Stimulated activated CD4-positive, alpha-beta T cell treated with anti-CD3 and anti-CD28 coated beads, Interleukin-12 subunit alpha, Interleukin-12 subunit beta, amount 100 ng/mL, for 4 hours (primary cell): ENCODE results near the gene TMEM45A.
"Not testable (repeated sequence)": the region's sequence is repeated elsewhere in the genome, so short reads cannot be mapped to it uniquely, and the experiment has no call there.

Source experiments
- DNase-seq: peaks from one replicate; pipeline ENCODE4 v3.0.0-alpha.2; 2020

Gene TMEM45A

GRCh38 chr3:100486808-100487207 is 5.6 kb upstream of the TMEM45A start:
- DNase-seq: no peak

GRCh38 chr3:100489118-100489517 is 3.3 kb upstream of the TMEM45A start:
- DNase-seq: no peak

DNA sequence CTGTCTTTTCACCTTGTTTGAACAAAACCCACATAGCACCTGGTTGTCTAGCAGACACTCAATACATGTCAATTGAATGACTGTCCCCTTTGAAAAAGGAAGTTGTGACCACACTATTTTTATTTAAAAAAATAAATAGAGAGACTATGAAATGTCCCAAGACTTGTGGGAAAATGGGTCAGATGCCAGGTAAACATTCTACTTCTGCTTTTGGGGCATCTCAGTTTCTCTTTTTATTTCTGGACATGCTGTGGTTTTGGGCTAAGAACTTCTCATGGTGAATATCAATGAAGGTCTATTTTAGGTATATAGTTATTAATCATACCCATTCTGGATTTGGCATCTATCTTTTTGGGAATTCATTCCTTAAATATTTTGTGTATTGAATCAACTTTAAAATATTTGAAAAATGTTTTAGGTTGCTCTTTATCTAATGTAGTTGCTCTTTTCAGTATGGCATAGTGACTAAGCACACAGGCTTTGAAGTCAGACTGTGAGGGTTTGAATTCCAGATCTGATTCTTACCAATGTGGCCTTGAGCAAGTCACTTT is 4.4 kb downstream of the TMEM45A start:
- no peak for DNase-seq

- DNase-seq: no peak
Measured at GRCh38 chr3:100499651-100500050, 7.2 kb downstream of the TMEM45A start.

GRCh38 chr3:100500320-100500880 is 8.0 kb downstream of the TMEM45A start:
- no peak for DNase-seq

DNA sequence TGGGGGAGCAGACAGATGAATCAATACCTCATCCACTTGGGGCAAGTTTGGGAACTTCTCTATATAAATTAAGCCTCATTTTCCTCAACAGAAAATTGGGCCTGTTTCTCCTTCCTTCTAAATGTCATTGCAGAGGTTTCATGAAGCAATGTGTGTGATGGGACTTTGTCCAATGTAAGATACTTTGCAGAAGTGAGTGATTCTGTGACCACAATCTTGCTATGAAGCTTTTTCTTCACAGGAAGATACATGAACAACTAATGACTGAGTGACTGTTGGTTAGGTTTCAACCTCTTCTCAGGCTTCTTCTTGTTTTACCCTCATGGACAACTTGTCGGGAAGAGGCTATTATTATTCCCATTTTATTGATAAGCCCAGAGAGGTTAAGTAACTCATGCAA is 11.0 kb downstream of the TMEM45A start:
- DNase-seq: no peak

- DNase-seq: no peak
Measured at GRCh38 chr3:100506355-100506754, 13.9 kb downstream of the TMEM45A start.

GRCh38 chr3:100509818-100510217 is 17.4 kb downstream of the TMEM45A start:
- DNase-seq: not testable (repeated sequence)

GRCh38 chr3:100516232-100516631 is 23.8 kb downstream of the TMEM45A start:
- DNase-seq: no peak

DNA sequence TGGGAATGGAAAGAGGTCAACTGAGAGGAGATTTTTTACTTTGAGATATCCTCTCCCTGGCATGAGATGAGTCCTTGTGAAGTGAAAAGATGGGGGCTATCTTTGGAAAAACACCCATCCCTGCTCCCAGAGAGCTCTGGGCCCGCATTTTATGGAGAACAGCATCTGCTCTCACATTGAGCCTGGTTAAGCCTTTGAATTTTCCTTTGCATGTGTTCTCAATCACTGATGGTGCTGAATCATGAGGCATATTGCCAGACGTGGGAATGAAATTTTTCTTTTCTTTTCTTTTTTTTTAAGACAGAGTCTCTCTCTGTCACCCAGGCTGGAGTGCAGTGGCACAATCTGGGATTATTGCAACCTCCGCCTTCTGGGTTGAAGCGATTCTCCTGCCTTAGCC is 24.4 kb downstream of the TMEM45A start:
- no peak for DNase-seq

DNA sequence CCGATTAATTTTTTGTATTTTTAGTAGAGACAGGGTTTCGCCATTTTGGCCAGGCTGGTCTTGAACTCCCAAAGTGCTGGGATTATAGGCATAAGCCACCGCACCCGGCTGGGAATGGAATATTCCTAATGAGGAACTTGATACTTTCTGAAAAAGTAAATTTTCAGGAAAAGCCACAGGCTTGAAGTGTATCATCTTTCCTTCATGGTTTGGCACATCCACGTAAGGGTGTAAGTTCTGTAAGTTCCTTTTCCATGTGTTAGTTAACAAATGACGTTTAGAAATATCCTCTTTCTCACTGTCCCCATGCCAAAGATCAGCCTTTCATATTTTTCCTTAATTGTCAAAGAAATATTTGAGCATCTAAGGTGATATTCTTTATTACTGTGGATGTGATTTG is 24.9 kb downstream of the TMEM45A start:
- DNase-seq: no peak

- no peak for DNase-seq
Measured at GRCh38 chr3:100518244-100518643, 25.8 kb downstream of the TMEM45A start.

DNA sequence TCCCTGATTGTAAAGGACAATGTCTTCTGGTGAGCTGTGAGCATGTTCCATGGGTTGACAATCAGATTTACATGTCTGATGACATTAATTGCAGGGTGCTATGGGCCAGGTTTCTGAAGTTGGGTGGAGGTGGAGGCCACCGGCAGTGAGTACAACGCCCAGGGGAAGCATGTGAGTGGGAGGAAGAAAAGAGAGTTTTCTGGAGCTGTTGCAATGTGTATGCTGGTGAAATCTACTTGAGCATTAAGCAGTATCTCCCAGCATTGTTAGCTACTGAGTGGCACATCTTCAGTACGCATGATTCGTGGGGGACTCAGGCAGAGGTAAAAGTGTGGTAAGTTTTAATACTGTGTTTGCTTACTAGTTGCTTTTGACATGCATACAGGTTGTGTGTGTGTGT is 26.6 kb downstream of the TMEM45A start:
- no peak for DNase-seq

GRCh38 chr3:100521439-100521845 is 29.0 kb downstream of the TMEM45A start:
- no peak for DNase-seq

- DNase-seq: no peak
Measured at GRCh38 chr3:100522125-100522524, 29.7 kb downstream of the TMEM45A start.

GRCh38 chr3:100523050-100523760 is 30.8 kb downstream of the TMEM45A start:
- DNase-seq: no peak

DNA sequence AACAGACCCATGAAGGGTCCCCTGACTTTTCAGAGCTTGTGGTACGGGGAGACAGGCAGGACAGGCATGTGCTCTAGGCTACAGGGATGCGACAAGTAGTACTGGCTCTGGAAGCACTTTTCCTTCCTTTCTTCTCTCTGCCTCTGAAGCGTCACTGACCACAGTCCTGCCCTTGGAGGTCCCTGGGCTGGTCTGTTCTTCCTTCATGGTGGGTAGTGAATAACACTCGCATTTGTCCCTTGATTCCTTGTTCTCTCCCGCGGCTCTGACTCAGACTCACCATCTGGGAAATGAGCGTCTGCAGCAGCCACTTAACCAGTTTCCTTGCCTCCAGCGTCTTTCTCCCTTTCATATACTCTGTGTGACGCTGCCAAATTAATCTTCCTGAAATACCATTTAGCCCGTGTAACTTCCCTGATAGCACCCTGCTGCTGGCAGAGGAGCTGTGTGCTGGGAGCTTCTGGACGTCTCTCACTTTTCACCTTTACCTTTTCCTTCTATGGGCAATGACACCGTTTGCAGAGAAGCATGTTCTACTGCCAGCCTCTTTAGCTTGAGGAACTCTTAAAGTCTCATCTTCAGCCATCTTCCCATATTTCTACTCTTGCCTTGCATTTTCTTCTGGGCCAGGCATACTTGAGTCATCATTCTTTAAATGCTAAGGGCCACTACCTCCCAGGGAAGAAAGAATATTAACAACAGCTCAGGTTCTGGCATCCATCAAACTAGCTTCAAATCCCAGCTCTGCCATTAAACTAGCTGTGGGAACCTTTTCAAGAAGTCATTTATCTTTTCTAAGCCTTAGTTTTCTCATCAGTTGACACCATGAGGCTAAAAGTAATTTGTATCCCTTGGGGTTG is 33.6 kb downstream of the TMEM45A start:
- DNase-seq: no peak

GRCh38 chr3:100526613-100527346 is 34.4 kb downstream of the TMEM45A start:
- no peak for DNase-seq

DNA sequence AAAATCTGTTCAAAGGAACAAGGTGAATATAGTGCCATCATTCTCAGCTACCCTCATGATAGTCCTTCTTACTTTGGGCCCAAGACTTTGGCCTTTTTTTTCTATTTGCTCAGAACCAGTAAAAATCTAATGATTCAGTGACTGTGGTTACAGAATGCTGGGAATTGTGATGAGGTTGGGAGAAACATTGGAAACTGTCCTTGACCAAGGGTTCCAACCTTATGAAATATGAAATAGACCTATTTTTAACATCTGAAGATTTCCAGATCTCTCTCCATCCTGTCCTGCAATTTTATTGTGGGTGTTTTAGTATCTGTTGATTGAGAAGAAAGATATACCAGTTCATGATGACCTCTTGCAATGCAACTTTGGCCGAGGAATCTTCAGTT is 34.9 kb downstream of the TMEM45A start:
- no peak for DNase-seq

- DNase-seq: no peak
Measured at GRCh38 chr3:100531093-100531492, 38.7 kb downstream of the TMEM45A start.

- no peak for DNase-seq
Measured at GRCh38 chr3:100532411-100532810, 40.0 kb downstream of the TMEM45A start.

- no peak for DNase-seq
Measured at GRCh38 chr3:100533176-100533575, 40.8 kb downstream of the TMEM45A start.

DNA sequence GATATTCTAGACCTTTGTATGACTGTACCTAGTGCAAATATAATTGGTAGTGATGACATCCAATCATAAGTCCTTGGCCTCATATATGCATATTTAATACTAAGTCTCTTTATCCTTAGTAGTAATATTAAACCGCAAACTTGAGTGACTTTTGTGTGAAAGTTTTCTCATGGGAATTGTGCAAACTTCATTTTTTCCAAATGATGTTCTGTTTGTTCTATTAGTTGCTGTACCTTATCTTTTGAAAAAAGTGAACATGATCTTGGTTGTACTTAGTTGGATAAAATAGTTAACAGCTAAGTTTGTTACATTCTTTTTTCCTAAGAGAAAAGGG is 43.2 kb downstream of the TMEM45A start:
- DNase-seq: no peak
